ENCODE measurements around the gene GPR137B. TPM values are rescaled to one million over a fixed set of nuclear protein-coding genes. Genes with fewer than 3 reads are reported as not detected.

The GPR137B gene
- total and polyA plus RNA-seq, 4 donors = 2.2 to 8.6 (median 5.3) TPM

- no peak overlapping the region for H3K9ac ChIP-seq (ENCODE audit: low read depth in 1 of 2, low read length in 2 of 2)
- H3K36me3 ChIP-seq (ENCODE audit: control insufficient read depth in 4 of 4, insufficient read depth in 3 of 4, low read depth in 1 of 4, low read length in 3 of 4) = no peaks in the 10 kb centered on the region
- no peaks in the 10 kb centered on the region for H3K9me3 ChIP-seq (ENCODE audit: control insufficient read depth in 4 of 4, low read length in 3 of 4)
- no peaks in the 10 kb centered on the region for H3K27me3 ChIP-seq (ENCODE audit: control insufficient read depth in 4 of 4, insufficient read depth in 4 of 4, low read length in 3 of 4)
- no peak overlapping the region for H3K4me3 ChIP-seq (ENCODE audit: low read depth in 1 of 3, low read length in 3 of 3)
- TF ChIP-seq RXRA (IDR thresholded peaks at IDR 0.05) (no peak), NR2F2 (IDR thresholded peaks at IDR 0.05) (no peak), HNF4A (conservative IDR thresholded peaks at IDR 0.05) (no peak), ZBTB33 (IDR thresholded peaks at IDR 0.05) (no peak), FOXA1 (IDR thresholded peaks at IDR 0.05) (no peak)
- H3K4me1 ChIP-seq (ENCODE audit: control insufficient read depth in 4 of 4, insufficient read depth in 4 of 4, low read length in 3 of 4) = no peaks in the 10 kb centered on the region
- DNase-seq (ENCODE audit: low spot score) = no peak
- H3K27ac ChIP-seq (ENCODE audit: low read depth in 1 of 2, low read length in 2 of 2) = no peak overlapping the region
- 85% methylated on average over 2 of the region's 2 CpGs for WGBS
Observed at GRCh38 chr1:236124965-236125364, 17.4 kb upstream of the GPR137B start.

- Histone ChIP-seq H3K9me3 (ENCODE audit: control insufficient read depth in 4 of 4, low read length in 3 of 4) (no peaks in the 10 kb centered on the region), H3K27me3 (ENCODE audit: control insufficient read depth in 4 of 4, insufficient read depth in 4 of 4, low read length in 3 of 4) (no peaks in the 10 kb centered on the region), H3K4me3 (ENCODE audit: low read depth in 1 of 3, low read length in 3 of 3) (no peak overlapping the region), H3K36me3 (ENCODE audit: control insufficient read depth in 4 of 4, insufficient read depth in 3 of 4, low read depth in 1 of 4, low read length in 3 of 4) (no peaks in the 10 kb centered on the region), H3K27ac (ENCODE audit: low read depth in 1 of 2, low read length in 2 of 2) (no peak overlapping the region), H3K9ac (ENCODE audit: low read depth in 1 of 2, low read length in 2 of 2) (no peak overlapping the region), H3K4me1 (ENCODE audit: control insufficient read depth in 4 of 4, insufficient read depth in 4 of 4, low read length in 3 of 4) (no peaks in the 10 kb centered on the region)
- no peak for DNase-seq (ENCODE audit: low spot score)
- TF ChIP-seq FOXA1 (IDR thresholded peaks at IDR 0.05) (no peak), YY1 (IDR thresholded peaks at IDR 0.05) (no peak), GABPA (IDR thresholded peaks at IDR 0.05 in 1 of 2, conservative IDR thresholded peaks at IDR 0.05 in 1 of 2) (no peak)
- 86% methylated on average over 8 of the region's 8 CpGs for WGBS
Observed at GRCh38 chr1:236127045-236127444, 15.3 kb upstream of the GPR137B start.

- Histone ChIP-seq H3K36me3 (ENCODE audit: control insufficient read depth in 4 of 4, insufficient read depth in 3 of 4, low read depth in 1 of 4, low read length in 3 of 4) (no peaks in the 10 kb centered on the region), H3K4me1 (ENCODE audit: control insufficient read depth in 4 of 4, insufficient read depth in 4 of 4, low read length in 3 of 4) (no peaks in the 10 kb centered on the region), H3K4me3 (ENCODE audit: low read depth in 1 of 3, low read length in 3 of 3) (no peak overlapping the region), H3K27me3 (ENCODE audit: control insufficient read depth in 4 of 4, insufficient read depth in 4 of 4, low read length in 3 of 4) (no peaks in the 10 kb centered on the region), H3K9ac (ENCODE audit: low read depth in 1 of 2, low read length in 2 of 2) (no peak overlapping the region), H3K27ac (ENCODE audit: low read depth in 1 of 2, low read length in 2 of 2) (no peak overlapping the region), H3K9me3 (ENCODE audit: control insufficient read depth in 4 of 4, low read length in 3 of 4) (no peaks in the 10 kb centered on the region)
- no peak for DNase-seq (ENCODE audit: low spot score)
- 95% methylated on average over 10 of the region's 10 CpGs for WGBS
- TF ChIP-seq EGR1 (IDR thresholded peaks at IDR 0.05; ENCODE audit: low read depth in 2 of 2) = no peak
- no peak for TF ChIP-seq FOXA1 (IDR thresholded peaks at IDR 0.05)
- TF ChIP-seq TAF1 (conservative IDR thresholded peaks at IDR 0.05) = no peak
Observed at GRCh38 chr1:236128646-236129178, 13.6 kb upstream of the GPR137B start.

GRCh38 chr1:236129306-236129705, 13.0 kb upstream of the GPR137B start:
- TF ChIP-seq HNF4G (IDR thresholded peaks at IDR 0.05) = no peak
- TF ChIP-seq MAX (IDR thresholded peaks at IDR 0.05) = no peak
- TF ChIP-seq, protein P1, sequence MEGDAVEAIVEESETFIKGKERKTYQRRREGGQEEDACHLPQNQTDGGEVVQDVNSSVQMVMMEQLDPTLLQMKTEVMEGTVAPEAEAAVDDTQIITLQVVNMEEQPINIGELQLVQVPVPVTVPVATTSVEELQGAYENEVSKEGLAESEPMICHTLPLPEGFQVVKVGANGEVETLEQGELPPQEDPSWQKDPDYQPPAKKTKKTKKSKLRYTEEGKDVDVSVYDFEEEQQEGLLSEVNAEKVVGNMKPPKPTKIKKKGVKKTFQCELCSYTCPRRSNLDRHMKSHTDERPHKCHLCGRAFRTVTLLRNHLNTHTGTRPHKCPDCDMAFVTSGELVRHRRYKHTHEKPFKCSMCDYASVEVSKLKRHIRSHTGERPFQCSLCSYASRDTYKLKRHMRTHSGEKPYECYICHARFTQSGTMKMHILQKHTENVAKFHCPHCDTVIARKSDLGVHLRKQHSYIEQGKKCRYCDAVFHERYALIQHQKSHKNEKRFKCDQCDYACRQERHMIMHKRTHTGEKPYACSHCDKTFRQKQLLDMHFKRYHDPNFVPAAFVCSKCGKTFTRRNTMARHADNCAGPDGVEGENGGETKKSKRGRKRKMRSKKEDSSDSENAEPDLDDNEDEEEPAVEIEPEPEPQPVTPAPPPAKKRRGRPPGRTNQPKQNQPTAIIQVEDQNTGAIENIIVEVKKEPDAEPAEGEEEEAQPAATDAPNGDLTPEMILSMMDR (IDR thresholded peaks at IDR 0.05; ENCODE audit: low read depth, low read length, missing input control) = no peak
- no peak for TF ChIP-seq ATF3 (IDR thresholded peaks at IDR 0.05)
- no peak for TF ChIP-seq EGR1 (IDR thresholded peaks at IDR 0.05; ENCODE audit: low read depth in 2 of 2)
- TF ChIP-seq RAD21 (IDR thresholded peaks at IDR 0.05) = no peak
- TF ChIP-seq ZBTB33 (IDR thresholded peaks at IDR 0.05) = no peak
- H3K36me3 ChIP-seq (ENCODE audit: control insufficient read depth in 4 of 4, insufficient read depth in 3 of 4, low read depth in 1 of 4, low read length in 3 of 4) = no peaks in the 10 kb centered on the region
- H3K27ac ChIP-seq (ENCODE audit: low read depth in 1 of 2, low read length in 2 of 2) = no peak overlapping the region
- H3K27me3 ChIP-seq (ENCODE audit: control insufficient read depth in 4 of 4, insufficient read depth in 4 of 4, low read length in 3 of 4) = no peaks in the 10 kb centered on the region
- no peaks in the 10 kb centered on the region for H3K4me1 ChIP-seq (ENCODE audit: control insufficient read depth in 4 of 4, insufficient read depth in 4 of 4, low read length in 3 of 4)
- H3K9me3 ChIP-seq (ENCODE audit: control insufficient read depth in 4 of 4, low read length in 3 of 4) = no peaks in the 10 kb centered on the region
- no peak overlapping the region for H3K4me3 ChIP-seq (ENCODE audit: low read depth in 1 of 3, low read length in 3 of 3)
- no peak for DNase-seq (ENCODE audit: low spot score)
- 93% methylated on average over 5 of the region's 5 CpGs for WGBS
- H3K9ac ChIP-seq (ENCODE audit: low read depth in 1 of 2, low read length in 2 of 2) = no peak overlapping the region
